ENCODE data around the gene RAB18. TPM values are rescaled to one million over a fixed set of nuclear protein-coding genes. Genes with fewer than 3 reads are reported as not detected.

RAB18 gene
- total and polyA plus RNA-seq, 2 of the 8 experiments (the other 6 are each of a cell fraction or from before 2014, with no cell fraction given), result 14.7 to 69.7 TPM

DNA sequence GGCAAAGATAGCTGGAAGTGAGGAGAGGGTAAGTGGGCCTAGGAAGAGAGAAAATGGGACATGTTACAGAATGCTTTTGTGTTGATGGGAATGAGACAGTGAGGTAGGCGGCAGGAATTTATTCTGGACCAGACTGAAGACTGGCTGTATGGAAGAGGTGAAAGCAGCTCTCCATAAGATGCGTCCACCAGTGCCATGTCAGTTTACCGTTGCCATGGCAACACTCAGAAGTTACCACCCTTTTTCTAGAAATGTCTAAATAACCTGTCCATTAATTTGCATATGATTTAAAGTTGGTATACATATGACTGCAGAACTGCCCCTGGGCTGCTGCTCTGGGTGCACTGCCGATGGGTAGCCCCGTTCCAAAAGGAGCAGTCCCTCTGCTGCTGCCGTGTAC lies 46.7 kb downstream of the RAB18 start:
- H3K9ac ChIP-seq (replicated peaks in 1 of 4; ENCODE audit: extremely low read depth in 1 of 4, low read depth in 3 of 4, low read length in 3 of 4), result no peak overlapping the region
- TF ChIP-seq PHF8 (conservative IDR thresholded peaks at IDR 0.05; ENCODE audit: low read depth, low read length) (no peak), SIX5 (IDR thresholded peaks at IDR 0.05; ENCODE audit: low read depth, low read length) (no peak), KDM1A (IDR thresholded peaks at IDR 0.05; ENCODE audit: borderline replicate concordance, low read length) (no peak), SUZ12 (IDR thresholded peaks at IDR 0.05; ENCODE audit: low read length) (no peak)
- no peaks in the 10 kb centered on the region for H3K79me2 ChIP-seq (ENCODE audit: control insufficient read depth in 1 of 2, insufficient read depth in 2 of 2, low read length in 2 of 2)
- H3K23ac ChIP-seq (ENCODE audit: insufficient read length), result no peak overlapping the region
- ChIA-PET CTCF (ENCODE audit: partially characterized antibody) (no interaction called here), POLR2A (ENCODE audit: partially characterized antibody) (interaction anchor here (1.0 kb wide), 1 partner anchor 16 kb away, joined by 5 read pairs; no protein-coding TSS in a partner anchor)
- H2BK20ac ChIP-seq (ENCODE audit: low read length), result no peak overlapping the region
- no peak overlapping the region for H4K8ac ChIP-seq (ENCODE audit: extremely low read depth, insufficient read depth, low read length)
- no peak overlapping the region for H3K14ac ChIP-seq (ENCODE audit: insufficient read length)
- no peak overlapping the region for H3K4me2 ChIP-seq (ENCODE audit: insufficient read depth in 1 of 2, low read depth in 2 of 2, low read length in 2 of 2)
- H4K20me1 ChIP-seq (replicated peaks in 1 of 2; ENCODE audit: control insufficient read depth in 1 of 2, insufficient read depth in 2 of 2, low read length in 2 of 2), result peaks cover 0 to 2% of the 10 kb centered on the region in 2 experiments
- no peak overlapping the region for H3K56ac ChIP-seq (replicated peaks; ENCODE audit: insufficient read length, low read depth, low read length)
- no peaks in the 10 kb centered on the region for H3K4me1 ChIP-seq (replicated peaks in 1 of 4; ENCODE audit: control insufficient read depth in 3 of 4, insufficient read depth in 4 of 4, low read length in 3 of 4)
- H2AK5ac ChIP-seq (ENCODE audit: low read depth, low read length), result no peak overlapping the region
- H3K79me1 ChIP-seq (ENCODE audit: low read depth, low read length), result no peaks in the 10 kb centered on the region
- H4K5ac ChIP-seq (ENCODE audit: insufficient read length, low read depth, low read length), result no peak overlapping the region
- no peak overlapping the region for H3K27ac ChIP-seq (ENCODE audit: low read depth, low read length)
- no peak overlapping the region for H4K91ac ChIP-seq (replicated peaks; ENCODE audit: insufficient read length, low read length)
- no peak overlapping the region for H2BK12ac ChIP-seq (ENCODE audit: low read depth, low read length)
- FAIRE-seq, result no peak
- 84% methylated on average over 6 of the region's 6 CpGs; no CpG with 5 or more reads in 1 of the 2 experiments for WGBS, 2 experiments (ENCODE audit: extremely low coverage in 1 of 2, insufficient coverage in 1 of 2, insufficient read length in 1 of 2, insufficient replicate concordance in 2 of 2, low coverage in 1 of 2, low lambda C conversion rate in 2 of 2, missing lambda C conversion rate in 1 of 2)
- H2AFZ ChIP-seq (ENCODE audit: low read length), result no peak overlapping the region
- H3K27me3 ChIP-seq (replicated peaks in 1 of 4; ENCODE audit: control insufficient read depth in 3 of 4, extremely low read depth in 1 of 4, insufficient read depth in 3 of 4, low read length in 3 of 4), result no peaks in the 10 kb centered on the region
- no peaks in the 10 kb centered on the region for H3K36me3 ChIP-seq (ENCODE audit: control insufficient read depth in 2 of 4, insufficient read depth in 4 of 4, low read length in 3 of 4)
- H2BK5ac ChIP-seq (ENCODE audit: low read depth, low read length), result no peak overlapping the region
- no peak overlapping the region for H3K4me3 ChIP-seq (ENCODE audit: extremely low read depth in 1 of 4, insufficient read depth in 2 of 4, low read depth in 3 of 4, low read length in 4 of 4)
- no peak for DNase-seq (ENCODE audit: low read depth in 1 of 2, low spot score in 2 of 2)
- no peak overlapping the region for H2BK15ac ChIP-seq (ENCODE audit: low read length)
- no peak overlapping the region for H3K18ac ChIP-seq (ENCODE audit: extremely low read depth, low read length)
- no peak overlapping the region for H2BK120ac ChIP-seq (replicated peaks; ENCODE audit: low read depth, low read length)
- no peaks in the 10 kb centered on the region for H3K23me2 ChIP-seq (ENCODE audit: low read depth, low read length)
- H3K4ac ChIP-seq (replicated peaks; ENCODE audit: insufficient read length, low read depth, low read length), result no peak overlapping the region
- H3K9me3 ChIP-seq (ENCODE audit: insufficient read depth in 2 of 2, low read depth in 1 of 2, low read length in 1 of 2), result no peaks in the 10 kb centered on the region
